GM19438 (cell line): Measurements from ENCODE around the gene MED22.
"Not testable (repeated sequence)": the region's sequence is repeated elsewhere in the genome, so short reads cannot be mapped to it uniquely, and the experiment has no call there.

Experiments
- ATAC-seq: cut with Tn5 transposase; IDR thresholded peaks from one replicate; pipeline ENCODE4 v1.9.1; 2021; ENCODE audit warnings: low read depth; ENCODE audit not compliant: unreplicated experiment

Gene MED22

GRCh38 chr9:133340256-133340655 is 7.7 kb downstream of the MED22 start:
- ATAC-seq = no peak

GRCh38 chr9:133339641-133340040 is 8.3 kb downstream of the MED22 start:
- ATAC-seq = no peak

GRCh38 chr9:133335924-133336811 is 11.8 kb downstream of the MED22 start, which contains the start of gene SURF6:
Gene SURF6 (minus strand): TSS chr9:133336188. CDS start chr9:133336132, 56 bp downstream.
- peak; percentile 76 for ATAC-seq

GRCh38 chr9:133334888-133335287 is 13.0 kb downstream of the MED22 start:
- ATAC-seq = not testable (repeated sequence)

- ATAC-seq = no peak
These were observed 13.8 kb downstream of the MED22 start for GRCh38 chr9:133334161-133334560.

GRCh38 chr9:133333566-133333965 is 14.4 kb downstream of the MED22 start:
- no peak for ATAC-seq

- no peak for ATAC-seq
These were observed 14.9 kb downstream of the MED22 start for GRCh38 chr9:133333011-133333410.

GRCh38 chr9:133332381-133332730 is 15.6 kb downstream of the MED22 start:
- ATAC-seq = no peak

GRCh38 chr9:133331641-133332380 is 16.1 kb downstream of the MED22 start:
- ATAC-seq = no peak

GRCh38 chr9:133331221-133331620 is 16.7 kb downstream of the MED22 start:
- ATAC-seq = no peak

GRCh38 chr9:133329306-133330156 is 18.4 kb downstream of the MED22 start:
- not testable (repeated sequence) for ATAC-seq

GRCh38 chr9:133327834-133328484 is 20.0 kb downstream of the MED22 start:
- ATAC-seq = no peak

- ATAC-seq = not testable (repeated sequence)
These were observed 20.9 kb downstream of the MED22 start for GRCh38 chr9:133327021-133327420.

- ATAC-seq = no peak
These were observed 23.8 kb downstream of the MED22 start for GRCh38 chr9:133323991-133324703.

GRCh38 chr9:133323211-133323610 is 24.7 kb downstream of the MED22 start:
- ATAC-seq = no peak

GRCh38 chr9:133322701-133323100 is 25.2 kb downstream of the MED22 start:
- no peak for ATAC-seq

GRCh38 chr9:133321411-133321935 is 26.5 kb downstream of the MED22 start:
- no peak for ATAC-seq

- ATAC-seq = no peak
These were observed 27.5 kb downstream of the MED22 start for GRCh38 chr9:133320421-133320881.

GRCh38 chr9:133317551-133317950 is 30.4 kb downstream of the MED22 start:
- not testable (repeated sequence) for ATAC-seq
